RWPE2 (cell line): ENCODE results near the gene FYB1.

Experiments
- ATAC-seq: fragments of 200-7000 bp; cut with Tn5 transposase; 3 replicates; pipeline ENCODE4 v1.9.1; 2021; ENCODE audit warnings: low read depth
- DNase-seq: peaks from one replicate; pipeline ENCODE4 v3.0.0-alpha.2; 2020; ENCODE audit warnings: low spot score
- H3K27ac ChIP-seq: fragments of 450-650 bp; 2 replicates; pipeline ENCODE4 v1.5.1; 2017; ENCODE audit warnings: mild to moderate bottlenecking; ENCODE audit not compliant: poor library complexity, severe bottlenecking
- H3K27me3 ChIP-seq: fragments of 250-450 bp; sonication (Bioruptor Pico); 2 replicates; pipeline ENCODE4 v1.5.1; 2021; ENCODE audit warnings: mild to moderate bottlenecking, moderate library complexity; ENCODE audit not compliant: insufficient read depth, poor library complexity, severe bottlenecking
- H3K36me3 ChIP-seq: fragments of 250-450 bp; sonication (Bioruptor Pico); 2 replicates; pipeline ENCODE4 v1.5.1; 2020; ENCODE audit warnings: low read depth, mild to moderate bottlenecking, moderate library complexity
- H3K4me1 ChIP-seq: fragments of 250-450 bp; sonication (Bioruptor Pico); 2 replicates; pipeline ENCODE4 v1.5.1; 2021; ENCODE audit warnings: mild to moderate bottlenecking, moderate library complexity; ENCODE audit not compliant: insufficient read depth, poor library complexity, severe bottlenecking
- H3K4me3 ChIP-seq: fragments of 250-450 bp; sonication (Bioruptor Pico); 2 replicates; pipeline ENCODE4 v1.5.1; 2021; ENCODE audit warnings: mild to moderate bottlenecking, moderate library complexity; ENCODE audit not compliant: severe bottlenecking
- H3K9me3 ChIP-seq: fragments of 250-450 bp; sonication (Bioruptor Pico); 2 replicates; pipeline ENCODE4 v1.5.1; 2021; ENCODE audit warnings: mild to moderate bottlenecking, moderate library complexity; ENCODE audit not compliant: severe bottlenecking
- CTCF ChIP-seq: fragments of 450-650 bp; IDR thresholded peaks from one replicate; pipeline ENCODE4 v1.5.1; 2017; ENCODE audit warnings: mild to moderate bottlenecking, moderate library complexity; ENCODE audit not compliant: poor library complexity, severe bottlenecking

FYB1 gene

GRCh38 chr5:39176759-39177630 is 42.4 kb downstream of the FYB1 start:
- DNase-seq = no peak
- Histone ChIP-seq H3K27ac (no peak overlapping the region), H3K4me3 (no peak overlapping the region), H3K4me1 (peaks cover 5% of the 10 kb centered on the region), H3K27me3 (no peaks in the 10 kb centered on the region), H3K36me3 (no peaks in the 10 kb centered on the region), H3K9me3 (no peaks in the 10 kb centered on the region)
- no peak for TF ChIP-seq CTCF
- no peak for ATAC-seq

GRCh38 chr5:39175273-39175955 is 43.9 kb downstream of the FYB1 start:
- H3K36me3 ChIP-seq = no peaks in the 10 kb centered on the region
- DNase-seq (no peak), ATAC-seq (peak; percentile 36; the same call in 2 of the 3 replicates)
- H3K9me3 ChIP-seq = no peaks in the 10 kb centered on the region
- H3K27me3 ChIP-seq = no peaks in the 10 kb centered on the region
- TF ChIP-seq CTCF = no peak
- H3K27ac ChIP-seq = no peak overlapping the region
- peaks cover 5% of the 10 kb centered on the region for H3K4me1 ChIP-seq
- no peak overlapping the region for H3K4me3 ChIP-seq

- Histone ChIP-seq H3K4me3 (no peak overlapping the region), H3K27ac (no peak overlapping the region), H3K36me3 (no peaks in the 10 kb centered on the region), H3K27me3 (no peaks in the 10 kb centered on the region), H3K4me1 (peaks cover 3% of the 10 kb centered on the region), H3K9me3 (no peaks in the 10 kb centered on the region)
- no peak for TF ChIP-seq CTCF
- no peak for DNase-seq
- ATAC-seq = no peak
These were observed 46.3 kb downstream of the FYB1 start for GRCh38 chr5:39173069-39173468.

GRCh38 chr5:39172593-39172992 is 46.8 kb downstream of the FYB1 start:
- no peaks in the 10 kb centered on the region for H3K27me3 ChIP-seq
- H3K4me1 ChIP-seq = no peaks in the 10 kb centered on the region
- H3K36me3 ChIP-seq = no peaks in the 10 kb centered on the region
- ATAC-seq = no peak
- no peak overlapping the region for H3K27ac ChIP-seq
- no peak for TF ChIP-seq CTCF
- DNase-seq = no peak
- H3K9me3 ChIP-seq = no peaks in the 10 kb centered on the region
- H3K4me3 ChIP-seq = no peak overlapping the region

GRCh38 chr5:39171647-39172046 is 47.7 kb downstream of the FYB1 start:
- ATAC-seq (no peak), DNase-seq (no peak)
- no peaks in the 10 kb centered on the region for H3K36me3 ChIP-seq
- no peak overlapping the region for H3K4me3 ChIP-seq
- H3K9me3 ChIP-seq = no peaks in the 10 kb centered on the region
- H3K27me3 ChIP-seq = no peaks in the 10 kb centered on the region
- no peak for TF ChIP-seq CTCF
- peaks cover 3% of the 10 kb centered on the region for H3K4me1 ChIP-seq
- H3K27ac ChIP-seq = no peak overlapping the region
